ENCODE measurements around the gene CD40LG.

GRCh38 chrX:136636121-136636520, 11.8 kb upstream of the CD40LG start:
- TF ChIP-seq USF1 (IDR thresholded peaks at IDR 0.05) = no peak
- no peak for TF ChIP-seq REST (IDR thresholded peaks at IDR 0.05; ENCODE audit: low read depth)
- no peak for TF ChIP-seq MAX (IDR thresholded peaks at IDR 0.05)
- no peak for TF ChIP-seq CEBPB (IDR thresholded peaks at IDR 0.05)
- no peak for TF ChIP-seq EP300 (IDR thresholded peaks at IDR 0.05; ENCODE audit: borderline replicate concordance)
- no peak for TF ChIP-seq RAD21 (IDR thresholded peaks at IDR 0.05; ENCODE audit: low read depth)
- no peak for TF ChIP-seq EGR1 (IDR thresholded peaks at IDR 0.05)

Data from Ishikawa (cell line).